GM18861 (cell line): ENCODE results near the gene FRS2.
A peak's percentile ranks its signal among the peaks of the same experiment; 100 is the strongest.
"Not testable (repeated sequence)": the region's sequence is repeated elsewhere in the genome, so short reads cannot be mapped to it uniquely, and the experiment has no call there.

ENCODE experiments used
- ATAC-seq: cut with Tn5 transposase; IDR thresholded peaks from one replicate; pipeline ENCODE4 v1.9.1; 2021; ENCODE audit not compliant: unreplicated experiment

Gene FRS2, protein sequence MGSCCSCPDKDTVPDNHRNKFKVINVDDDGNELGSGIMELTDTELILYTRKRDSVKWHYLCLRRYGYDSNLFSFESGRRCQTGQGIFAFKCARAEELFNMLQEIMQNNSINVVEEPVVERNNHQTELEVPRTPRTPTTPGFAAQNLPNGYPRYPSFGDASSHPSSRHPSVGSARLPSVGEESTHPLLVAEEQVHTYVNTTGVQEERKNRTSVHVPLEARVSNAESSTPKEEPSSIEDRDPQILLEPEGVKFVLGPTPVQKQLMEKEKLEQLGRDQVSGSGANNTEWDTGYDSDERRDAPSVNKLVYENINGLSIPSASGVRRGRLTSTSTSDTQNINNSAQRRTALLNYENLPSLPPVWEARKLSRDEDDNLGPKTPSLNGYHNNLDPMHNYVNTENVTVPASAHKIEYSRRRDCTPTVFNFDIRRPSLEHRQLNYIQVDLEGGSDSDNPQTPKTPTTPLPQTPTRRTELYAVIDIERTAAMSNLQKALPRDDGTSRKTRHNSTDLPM

GRCh38 chr12:69470189-69471075, at the start of gene FRS2:
FRS2 (plus strand) TSS chr12:69470388; CDS start chr12:69569031, 98,643 bp downstream.
- peak; percentile 83 for ATAC-seq

GRCh38 chr12:69421548-69421947, 48.6 kb upstream of the FRS2 start:
- no peak for ATAC-seq

- no peak for ATAC-seq
These were observed 46.9 kb upstream of the FRS2 start for GRCh38 chr12:69423037-69423905.

DNA sequence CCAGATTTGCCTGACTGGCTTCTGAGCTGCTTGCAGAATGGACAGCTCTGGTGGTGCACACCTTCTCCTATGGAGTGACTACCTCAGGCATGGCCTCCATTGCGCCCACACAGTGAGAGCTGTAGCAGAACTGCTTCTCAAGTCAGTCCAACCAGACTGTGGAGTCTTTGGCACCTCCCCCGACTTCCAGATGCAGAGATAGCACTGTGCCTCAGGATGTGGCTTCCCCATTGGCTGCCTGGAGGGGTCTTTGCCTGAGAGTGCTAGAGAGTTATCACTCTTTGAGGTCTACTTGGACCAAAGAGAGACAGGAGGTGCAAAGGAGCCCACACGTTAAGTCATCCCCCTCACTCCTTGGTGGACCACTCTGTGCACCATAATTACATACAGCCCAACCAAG, 44.8 kb upstream of the FRS2 start:
- no peak for ATAC-seq

DNA sequence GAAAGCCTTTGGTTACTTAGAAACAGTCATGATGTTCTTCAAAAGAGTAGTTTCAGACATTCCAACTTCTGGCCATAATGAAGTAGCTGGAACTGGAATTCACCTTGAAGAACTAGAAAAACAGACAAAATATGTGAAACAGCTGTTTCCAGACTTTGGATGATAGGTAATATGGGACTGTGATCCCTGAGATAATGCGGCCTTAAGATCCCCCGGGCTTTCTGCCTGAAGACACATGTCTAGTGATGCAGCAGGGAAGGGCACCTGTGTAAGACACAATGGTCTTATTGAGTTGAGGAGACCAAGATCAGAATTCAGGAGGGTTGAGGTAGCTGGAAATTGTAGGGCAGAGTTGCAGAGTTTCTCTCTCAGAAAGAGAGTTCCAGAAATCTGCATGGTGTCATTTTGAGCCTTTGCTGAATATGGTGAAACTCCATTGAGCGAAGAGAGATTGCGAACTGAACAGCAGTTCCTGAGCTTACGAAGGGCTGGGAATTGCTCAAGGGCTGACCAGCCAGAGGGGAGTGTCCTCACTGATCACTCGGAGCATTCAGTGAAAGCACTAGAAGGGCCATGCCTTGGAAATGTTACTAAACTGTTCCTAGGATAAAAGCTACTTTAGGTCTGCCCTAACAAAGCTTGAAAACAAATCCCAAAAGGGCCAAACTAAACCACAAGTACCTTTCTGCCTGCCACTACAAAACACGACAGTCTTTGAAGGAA, 41.7 kb upstream of the FRS2 start:
- no peak for ATAC-seq

DNA sequence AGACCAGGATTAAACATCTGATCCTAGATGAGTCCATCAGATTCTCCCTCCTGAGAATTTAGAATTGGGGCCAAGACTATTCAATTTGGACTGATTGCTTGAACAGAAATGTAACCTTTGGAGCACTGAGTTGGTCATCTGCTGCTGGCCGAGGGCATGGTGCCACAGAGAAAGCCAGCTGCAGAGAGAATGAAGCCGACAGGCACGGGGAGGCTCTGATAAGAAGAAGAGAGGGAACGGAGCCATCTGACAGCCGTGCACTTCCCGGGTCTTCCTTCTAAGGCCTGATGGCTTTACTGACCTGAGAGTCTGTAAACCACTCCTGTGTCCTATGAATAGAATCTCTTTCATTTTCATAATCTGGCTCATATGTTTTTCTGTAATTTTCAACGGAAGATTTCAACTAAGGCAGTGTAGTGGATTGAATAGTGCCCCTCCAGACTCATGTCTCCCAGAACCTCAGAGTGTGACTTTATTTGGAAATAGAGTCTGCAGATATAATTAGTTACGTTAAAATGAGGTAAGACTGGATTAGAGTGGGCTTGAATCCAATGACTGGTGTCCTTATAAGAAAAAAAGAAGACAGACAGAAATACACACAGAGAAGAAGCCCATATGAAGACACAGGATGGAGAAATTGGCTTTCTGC, 39.1 kb upstream of the FRS2 start:
- no peak for ATAC-seq

DNA sequence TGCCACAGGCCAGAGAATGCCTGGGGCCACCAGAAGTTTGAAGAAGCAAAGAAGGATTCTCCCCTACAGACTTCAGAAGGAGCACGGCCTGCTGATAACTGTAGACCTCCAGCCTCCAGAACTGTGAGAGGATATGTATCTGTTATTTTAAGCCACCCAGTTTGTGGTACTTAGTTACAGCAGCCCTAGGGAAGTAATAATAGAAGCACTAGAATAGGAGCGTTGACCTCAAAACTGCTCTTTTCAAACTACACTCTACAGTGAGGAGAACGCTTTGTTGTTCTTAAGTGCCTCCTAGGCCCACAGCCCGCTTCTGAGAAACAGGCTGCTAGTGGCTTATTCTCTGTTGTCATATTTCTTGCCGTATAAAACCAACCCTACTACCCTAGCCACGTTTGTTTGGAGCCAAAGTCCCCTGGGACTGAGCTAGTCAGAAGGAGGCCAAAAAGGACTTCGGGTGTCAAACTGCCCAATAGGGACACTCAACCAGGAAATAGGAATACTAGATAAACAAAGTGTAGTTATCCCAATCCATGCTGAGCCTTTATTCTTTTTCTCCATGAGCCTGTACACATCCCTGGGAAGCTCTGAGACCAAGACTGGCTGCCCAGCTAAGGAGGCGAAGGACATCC, 38.5 kb upstream of the FRS2 start:
- ATAC-seq, result no peak

GRCh38 chr12:69433653-69434052, 36.5 kb upstream of the FRS2 start:
- ATAC-seq, result no peak

DNA sequence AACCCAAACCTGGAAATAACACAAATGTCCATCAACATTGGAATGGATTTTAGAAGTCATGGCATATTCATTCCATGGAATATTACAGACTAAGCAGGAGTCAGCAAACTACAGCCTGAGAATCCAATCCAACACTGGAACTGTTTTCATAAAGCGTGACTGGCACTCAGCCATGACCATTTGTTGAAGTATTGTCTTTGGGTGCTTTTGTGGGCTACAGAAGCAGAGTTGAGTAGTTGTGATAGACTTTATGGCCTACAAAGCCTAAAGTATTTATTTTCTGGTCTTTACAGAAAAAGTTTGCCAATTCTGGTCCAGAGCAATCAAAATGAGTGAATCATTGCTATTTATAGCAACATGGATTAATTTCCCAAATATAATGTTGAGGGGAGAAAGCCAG, 34.5 kb upstream of the FRS2 start:
- no peak for ATAC-seq

- no peak for ATAC-seq
These were observed 33.1 kb upstream of the FRS2 start for GRCh38 chr12:69437073-69437472.

- no peak for ATAC-seq
These were observed 31.6 kb upstream of the FRS2 start for GRCh38 chr12:69438539-69438938.

DNA sequence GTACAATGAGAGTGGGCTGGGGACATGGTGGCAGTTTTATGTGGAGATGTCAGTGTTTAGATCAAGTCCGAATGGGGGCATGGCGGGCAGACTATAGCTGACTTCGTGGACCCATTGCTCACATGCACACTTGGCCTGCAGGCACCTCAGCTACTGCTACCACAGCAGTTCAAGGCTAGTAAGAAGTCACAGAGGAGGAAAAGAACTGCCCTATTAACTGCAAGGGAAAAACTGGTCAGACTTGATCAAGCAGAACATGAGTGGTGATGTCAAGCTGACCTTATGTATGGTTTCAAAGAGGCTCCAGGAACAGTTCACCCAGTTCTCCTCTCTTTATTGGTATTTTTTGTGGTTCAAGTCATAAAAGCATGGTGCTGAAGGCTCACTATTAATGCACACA, 30.2 kb upstream of the FRS2 start:
- ATAC-seq, result no peak

- ATAC-seq, result no peak
These were observed 29.3 kb upstream of the FRS2 start for GRCh38 chr12:69440886-69441285.

DNA sequence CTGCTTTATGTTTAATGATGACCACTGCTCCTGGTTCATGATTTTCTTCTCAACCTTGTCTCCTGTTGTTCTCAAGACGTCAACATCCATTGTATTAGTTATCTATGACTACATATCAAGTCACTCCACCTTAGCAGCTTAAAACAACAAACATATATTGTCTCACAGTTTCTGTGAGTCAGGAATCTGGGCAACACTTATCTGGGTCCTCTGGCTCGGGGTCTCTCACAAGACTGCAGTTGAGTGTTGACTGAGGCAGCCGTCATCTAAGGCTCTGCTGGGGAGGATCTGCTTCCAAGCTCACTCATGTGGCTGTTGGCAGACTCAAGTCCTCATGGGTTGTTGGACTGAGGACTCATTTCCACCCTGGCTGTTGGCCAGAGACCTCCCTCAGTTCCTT, 27.3 kb upstream of the FRS2 start:
- ATAC-seq, result no peak

GRCh38 chr12:69443916-69444315, 26.3 kb upstream of the FRS2 start:
- ATAC-seq, result no peak

DNA sequence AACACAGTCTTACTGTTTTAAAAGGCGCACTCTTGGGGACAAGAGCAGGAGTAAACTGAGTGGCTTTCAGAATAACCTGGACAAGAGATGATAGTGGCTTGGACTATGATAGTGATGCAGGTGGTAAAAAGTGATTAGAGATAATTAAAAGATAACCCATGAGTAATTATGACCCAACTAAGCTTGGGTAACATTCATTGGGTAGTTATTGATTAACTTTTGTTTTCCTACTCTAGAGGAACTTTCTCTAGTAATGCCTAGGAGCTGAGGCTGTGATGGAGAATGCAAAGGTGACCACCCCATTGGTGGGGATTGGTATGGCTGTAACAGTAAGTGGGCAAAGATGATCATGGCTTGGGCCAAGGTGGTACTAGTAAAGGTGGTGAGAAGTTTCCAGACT, 22.3 kb upstream of the FRS2 start:
- no peak for ATAC-seq

GRCh38 chr12:69452598-69453132, 17.5 kb upstream of the FRS2 start:
- not testable (repeated sequence) for ATAC-seq

DNA sequence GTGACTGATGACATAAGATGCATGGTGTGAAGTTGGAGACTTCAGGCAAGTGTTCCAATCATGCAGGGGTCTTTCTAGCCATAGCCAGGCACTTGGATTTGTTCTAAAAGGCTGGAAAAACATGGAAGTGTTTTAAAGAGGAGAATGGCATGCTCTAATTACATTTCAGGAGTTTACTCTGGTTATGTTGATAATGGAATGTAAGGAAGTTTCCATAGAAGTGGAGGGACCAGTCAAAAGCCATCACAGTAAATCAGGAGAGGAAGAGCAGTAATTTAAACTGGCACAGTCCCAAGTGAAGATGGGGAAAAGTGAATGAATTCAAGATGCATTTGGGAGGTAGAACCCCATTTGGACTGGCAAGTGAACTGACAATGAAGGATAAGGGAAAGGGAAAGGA, 13.9 kb upstream of the FRS2 start:
- no peak for ATAC-seq

- ATAC-seq, result no peak
These were observed 12.8 kb upstream of the FRS2 start for GRCh38 chr12:69457433-69457832.
